C4-2B (cell line): ENCODE data around the gene RBM47.
"Not testable (repeated sequence)": the region's sequence is repeated elsewhere in the genome, so short reads cannot be mapped to it uniquely, and the experiment has no call there.

Experiments
- H3K27ac ChIP-seq: fragments of 450-650 bp; 2 replicates; pipeline ENCODE4 v1.5.1; 2017
- ZFX ChIP-seq: fragments of 450-650 bp; IDR thresholded peaks from 2 replicates; pipeline ENCODE4 v1.6.1; 2017
- TF ChIP-seq, protein P1 (sequence below): fragments of 450-650 bp; conservative IDR thresholded peaks from 2 replicates; pipeline ENCODE4 v1.5.1; 2017; ENCODE audit warnings: mild to moderate bottlenecking

Gene RBM47

DNA sequence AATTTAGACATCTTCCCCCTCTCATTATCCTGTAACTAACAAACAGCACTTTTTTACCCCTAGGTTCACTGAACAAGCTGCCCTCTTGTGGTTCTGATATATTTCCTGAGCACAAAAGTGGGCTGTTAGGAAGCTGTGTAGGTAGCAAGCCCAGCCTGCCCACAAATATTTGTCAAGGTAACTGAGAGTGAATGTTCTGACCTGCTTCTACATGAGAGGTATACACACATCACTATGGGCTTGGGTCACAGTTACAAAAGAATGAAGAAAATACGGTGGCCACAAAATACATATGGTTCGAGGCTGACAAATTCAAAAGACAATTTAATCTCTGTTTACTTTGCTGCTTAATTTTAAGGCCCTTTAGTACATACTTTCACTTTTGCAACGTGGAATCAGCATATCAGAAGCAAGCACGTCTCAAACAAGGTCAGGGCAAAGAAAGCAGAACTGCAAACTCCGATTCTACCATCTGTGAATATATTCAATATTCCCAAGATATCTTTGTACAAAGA is 78.7 kb downstream of the RBM47 start:
- H3K27ac ChIP-seq: peak overlapping the region; percentile 87

DNA sequence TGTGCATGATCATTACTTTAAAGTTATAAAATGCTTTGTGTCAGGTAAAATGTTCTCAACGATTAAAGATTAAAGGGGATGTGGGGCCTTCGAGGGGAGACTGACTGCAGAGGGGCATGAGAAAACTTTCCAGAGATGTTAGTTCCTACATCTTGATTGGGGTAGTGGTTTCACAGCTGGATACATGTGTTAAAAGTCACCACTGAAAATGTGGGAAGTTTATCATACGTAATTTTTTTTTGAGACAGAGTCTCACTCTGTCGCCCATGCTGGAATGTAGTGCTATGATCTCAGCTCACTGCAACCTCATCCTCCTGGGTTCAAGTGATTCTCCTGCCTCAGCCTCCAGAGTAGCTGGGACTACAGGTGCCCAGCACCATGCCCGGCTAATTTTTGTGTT is 79.5 kb downstream of the RBM47 start:
- no peak for TF ChIP-seq ZFX
- TF ChIP-seq, protein P1, sequence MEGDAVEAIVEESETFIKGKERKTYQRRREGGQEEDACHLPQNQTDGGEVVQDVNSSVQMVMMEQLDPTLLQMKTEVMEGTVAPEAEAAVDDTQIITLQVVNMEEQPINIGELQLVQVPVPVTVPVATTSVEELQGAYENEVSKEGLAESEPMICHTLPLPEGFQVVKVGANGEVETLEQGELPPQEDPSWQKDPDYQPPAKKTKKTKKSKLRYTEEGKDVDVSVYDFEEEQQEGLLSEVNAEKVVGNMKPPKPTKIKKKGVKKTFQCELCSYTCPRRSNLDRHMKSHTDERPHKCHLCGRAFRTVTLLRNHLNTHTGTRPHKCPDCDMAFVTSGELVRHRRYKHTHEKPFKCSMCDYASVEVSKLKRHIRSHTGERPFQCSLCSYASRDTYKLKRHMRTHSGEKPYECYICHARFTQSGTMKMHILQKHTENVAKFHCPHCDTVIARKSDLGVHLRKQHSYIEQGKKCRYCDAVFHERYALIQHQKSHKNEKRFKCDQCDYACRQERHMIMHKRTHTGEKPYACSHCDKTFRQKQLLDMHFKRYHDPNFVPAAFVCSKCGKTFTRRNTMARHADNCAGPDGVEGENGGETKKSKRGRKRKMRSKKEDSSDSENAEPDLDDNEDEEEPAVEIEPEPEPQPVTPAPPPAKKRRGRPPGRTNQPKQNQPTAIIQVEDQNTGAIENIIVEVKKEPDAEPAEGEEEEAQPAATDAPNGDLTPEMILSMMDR: no peak
- peak overlapping the region; percentile 87 for H3K27ac ChIP-seq

More for the DNA sequence above, 78.7 kb downstream of the RBM47 start:
- TF ChIP-seq ZFX: no peak
- TF ChIP-seq, protein P1: peak; percentile 70

DNA sequence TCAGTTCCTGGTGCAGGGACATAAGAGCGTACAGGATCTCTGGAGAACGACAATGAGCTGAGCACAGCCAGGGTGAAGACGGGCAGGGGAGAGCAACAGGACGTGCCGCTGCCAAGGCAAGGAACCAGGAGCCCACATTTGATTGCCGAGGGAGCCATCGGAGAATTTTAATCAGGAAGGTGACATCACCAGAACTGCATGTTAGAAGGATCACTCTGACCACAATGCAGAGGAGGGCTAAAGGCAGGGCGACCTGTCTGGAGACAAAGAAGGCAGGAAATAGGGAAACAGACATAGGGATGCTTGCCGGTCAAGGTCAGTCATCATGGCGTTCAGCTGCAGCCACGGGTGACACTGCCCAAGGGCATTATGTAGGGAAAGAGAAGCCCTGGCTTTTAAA is 81.4 kb downstream of the RBM47 start:
- TF ChIP-seq, protein P1: no peak
- no peak for TF ChIP-seq ZFX
- H3K27ac ChIP-seq: no peak overlapping the region

DNA sequence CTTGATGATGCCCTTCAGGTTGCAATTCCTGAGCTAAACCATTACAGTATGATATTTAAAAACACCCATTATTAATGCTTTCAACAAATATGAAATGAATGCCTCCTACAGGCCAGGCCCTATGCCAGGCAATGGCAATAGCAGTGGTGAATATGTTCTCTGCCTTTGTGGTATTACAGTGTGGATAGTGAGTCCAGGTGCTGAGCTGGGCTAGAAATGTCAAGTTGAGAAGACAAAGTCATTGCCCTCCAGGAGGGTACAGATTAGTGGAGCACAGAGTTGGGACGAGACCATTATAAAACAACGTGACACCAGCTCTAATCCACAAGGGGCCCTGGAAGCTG is 81.9 kb downstream of the RBM47 start:
- TF ChIP-seq, protein P1: no peak
- TF ChIP-seq ZFX: no peak
- no peak overlapping the region for H3K27ac ChIP-seq

DNA sequence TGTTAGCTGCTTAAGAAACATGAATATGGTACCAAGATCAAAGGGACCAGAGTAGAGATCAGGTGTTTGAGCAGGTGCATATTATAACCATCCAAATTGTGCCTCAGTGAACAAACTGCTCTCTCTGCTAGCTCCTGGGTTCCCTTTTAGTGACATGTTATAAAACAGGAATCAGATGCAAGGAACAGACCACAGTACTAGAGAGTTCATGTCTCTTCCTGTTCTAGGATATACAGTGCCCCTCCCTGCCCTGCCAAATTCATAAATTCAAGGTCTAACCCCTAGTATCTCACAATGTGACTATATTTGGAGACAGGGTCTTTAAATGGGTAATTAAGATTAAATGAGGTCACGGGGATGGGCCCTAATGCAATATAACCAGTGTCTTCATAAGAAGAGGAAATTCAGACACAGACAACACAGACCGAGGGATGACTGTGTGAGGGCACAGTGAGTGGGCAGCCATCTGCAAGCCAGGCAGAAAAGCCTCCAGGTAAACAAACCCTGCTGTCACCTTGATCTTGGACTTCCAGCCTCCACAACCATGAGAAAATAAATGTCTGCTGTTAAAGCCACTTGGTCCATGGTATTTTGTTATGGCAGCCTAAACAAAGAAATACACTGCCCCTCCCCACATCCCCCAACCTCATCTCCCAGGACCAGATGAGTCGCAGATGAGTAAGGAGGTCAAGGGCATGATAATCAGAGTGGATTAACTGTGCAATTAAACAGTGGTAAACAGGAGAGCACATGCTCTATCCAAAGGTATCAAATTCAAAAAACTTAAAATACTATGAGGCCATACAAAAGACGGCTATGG is 82.5 kb downstream of the RBM47 start:
- no peak overlapping the region for H3K27ac ChIP-seq
- TF ChIP-seq ZFX: no peak
- TF ChIP-seq, protein P1: no peak

DNA sequence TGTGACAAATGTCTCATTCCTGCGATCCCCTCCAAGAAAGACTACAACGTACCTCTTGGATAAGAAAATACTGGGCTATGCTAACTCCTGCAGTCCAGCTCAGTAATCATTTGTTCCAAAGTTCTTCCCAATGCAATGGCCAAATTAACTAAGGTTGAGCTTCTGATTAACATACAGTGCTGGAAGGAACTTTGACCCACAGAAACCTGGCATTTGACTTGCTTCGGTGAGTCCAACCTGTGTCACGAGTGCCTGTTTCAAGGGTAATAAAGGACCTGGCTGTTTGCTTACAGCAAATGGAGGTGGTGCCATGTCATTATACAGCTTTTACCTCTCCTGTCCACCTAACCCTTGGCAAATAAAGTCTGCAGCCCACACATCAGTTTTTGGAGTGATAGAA is 83.2 kb downstream of the RBM47 start:
- TF ChIP-seq, protein P1: no peak
- no peak for TF ChIP-seq ZFX
- no peak overlapping the region for H3K27ac ChIP-seq

DNA sequence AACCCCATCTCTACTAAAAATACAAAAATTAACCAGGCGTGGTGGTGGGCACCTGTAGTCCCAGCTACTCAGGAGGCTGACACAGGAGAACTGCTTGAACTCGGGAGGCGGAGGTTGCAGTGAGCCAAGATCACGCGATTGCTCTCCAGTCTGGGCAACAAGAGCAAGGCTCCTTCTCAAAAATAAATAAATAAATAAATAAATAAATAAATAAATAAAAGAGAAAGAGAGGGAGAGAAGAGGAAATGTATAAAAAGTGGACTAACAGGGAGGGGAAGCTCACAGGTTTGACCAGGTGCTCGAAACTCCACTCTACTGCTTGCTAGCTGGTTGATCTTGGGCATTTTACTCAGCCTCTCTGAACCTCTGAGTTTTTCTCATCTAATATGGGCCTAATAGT is 84.2 kb downstream of the RBM47 start:
- not testable (repeated sequence) for H3K27ac ChIP-seq

DNA sequence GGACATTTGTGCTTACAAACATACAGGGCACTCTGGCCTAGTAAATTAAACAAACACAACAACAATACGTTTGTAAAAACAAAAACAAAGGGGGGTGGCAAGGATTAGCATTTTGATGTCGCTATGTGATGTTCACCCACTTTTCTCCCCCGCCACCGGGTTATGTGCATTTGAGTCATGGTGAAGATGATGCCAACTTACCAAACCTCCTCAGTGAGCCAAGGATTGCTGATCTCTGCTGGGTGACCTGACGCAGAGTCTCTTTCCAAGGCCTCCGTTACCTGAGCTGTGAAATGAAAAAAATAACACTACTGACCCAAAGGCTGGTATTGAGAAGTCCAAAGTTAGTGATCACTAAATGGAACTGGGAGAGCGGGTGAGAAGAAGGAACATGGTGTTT is 85.4 kb downstream of the RBM47 start:
- no peak overlapping the region for H3K27ac ChIP-seq
- TF ChIP-seq ZFX: no peak
- TF ChIP-seq, protein P1: no peak
